ENCODE data around the gene GSTM2.
"Not testable (repeated sequence)": the region's sequence is repeated elsewhere in the genome, so short reads cannot be mapped to it uniquely, and the experiment has no call there.

GSTM2 gene

DNA sequence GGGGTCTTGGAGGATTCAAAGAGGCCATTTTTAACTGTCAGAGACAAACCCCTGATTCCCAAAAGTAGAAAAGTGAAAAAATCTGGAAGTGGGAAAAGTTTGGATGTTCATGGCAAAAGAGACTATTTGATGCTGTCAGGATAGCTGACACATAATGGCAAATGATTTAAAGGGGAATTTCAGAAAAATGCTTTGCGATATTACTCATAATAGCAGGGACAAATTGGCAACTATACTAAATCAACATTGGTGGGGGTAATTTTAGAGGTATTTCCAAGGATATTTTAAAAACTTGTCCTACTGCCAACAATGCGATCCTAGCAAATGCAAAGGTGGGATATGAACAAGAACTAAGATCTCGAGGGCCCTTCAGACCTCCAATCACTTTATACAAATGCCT, 17.2 kb upstream of the GSTM2 start:
- DNase-seq: no peak

DNA sequence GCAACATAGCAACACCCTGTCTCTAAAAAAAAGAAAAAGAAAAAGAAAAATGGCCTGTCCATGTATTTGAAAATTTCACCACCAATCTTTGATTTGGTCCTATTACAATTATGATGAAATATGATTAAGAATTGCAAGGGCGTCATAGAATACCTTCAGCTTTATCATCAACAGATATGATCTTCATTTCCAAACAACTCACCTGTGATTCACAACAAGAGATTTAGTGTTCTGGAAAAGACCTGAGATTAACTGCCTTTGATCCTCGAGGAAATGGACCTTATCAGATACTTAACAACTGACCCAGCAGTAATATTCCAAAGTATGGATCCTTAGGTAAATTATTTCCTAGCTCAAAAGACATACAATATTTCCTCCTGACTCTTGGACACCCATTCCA, 15.5 kb upstream of the GSTM2 start:
- no peak for DNase-seq

DNA sequence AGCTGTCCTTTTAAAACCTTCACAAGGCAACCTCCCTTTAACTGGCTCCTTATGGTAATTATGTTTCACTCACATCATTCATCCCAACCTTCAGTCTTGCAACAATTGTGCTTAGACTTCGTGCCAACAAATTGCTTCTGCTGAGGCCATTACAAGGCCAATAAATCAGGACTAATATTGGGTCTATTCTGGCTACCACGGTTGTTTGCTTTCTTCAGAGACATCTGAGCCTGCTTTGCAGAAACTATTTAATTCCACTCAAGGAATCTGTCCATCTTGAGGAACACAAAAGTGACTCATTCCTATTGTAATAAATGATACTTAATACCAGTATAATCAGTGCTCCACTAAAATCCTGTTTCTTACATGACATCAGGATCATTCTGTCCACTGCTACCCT, 14.6 kb upstream of the GSTM2 start:
- DNase-seq: no peak

DNA sequence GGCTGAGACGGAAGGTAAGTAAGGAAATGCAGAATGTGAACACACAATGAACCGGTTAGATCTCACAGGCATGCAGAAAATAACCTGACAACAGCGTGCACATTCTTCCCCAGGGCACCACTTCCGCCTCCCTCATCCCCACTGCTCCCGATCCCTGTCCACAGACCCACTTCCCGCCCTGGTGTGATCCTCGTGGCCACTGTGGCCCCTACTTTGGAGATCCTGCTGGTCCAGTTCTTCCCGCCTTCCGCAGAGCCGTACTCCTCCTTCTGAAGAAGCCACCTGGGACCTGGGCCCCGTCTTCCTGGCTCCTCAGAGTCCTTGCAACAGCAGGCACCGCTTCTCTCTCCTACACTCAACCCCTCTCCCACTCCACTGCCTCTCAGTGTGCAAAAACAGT, 13.3 kb upstream of the GSTM2 start:
- DNase-seq: no peak

DNA sequence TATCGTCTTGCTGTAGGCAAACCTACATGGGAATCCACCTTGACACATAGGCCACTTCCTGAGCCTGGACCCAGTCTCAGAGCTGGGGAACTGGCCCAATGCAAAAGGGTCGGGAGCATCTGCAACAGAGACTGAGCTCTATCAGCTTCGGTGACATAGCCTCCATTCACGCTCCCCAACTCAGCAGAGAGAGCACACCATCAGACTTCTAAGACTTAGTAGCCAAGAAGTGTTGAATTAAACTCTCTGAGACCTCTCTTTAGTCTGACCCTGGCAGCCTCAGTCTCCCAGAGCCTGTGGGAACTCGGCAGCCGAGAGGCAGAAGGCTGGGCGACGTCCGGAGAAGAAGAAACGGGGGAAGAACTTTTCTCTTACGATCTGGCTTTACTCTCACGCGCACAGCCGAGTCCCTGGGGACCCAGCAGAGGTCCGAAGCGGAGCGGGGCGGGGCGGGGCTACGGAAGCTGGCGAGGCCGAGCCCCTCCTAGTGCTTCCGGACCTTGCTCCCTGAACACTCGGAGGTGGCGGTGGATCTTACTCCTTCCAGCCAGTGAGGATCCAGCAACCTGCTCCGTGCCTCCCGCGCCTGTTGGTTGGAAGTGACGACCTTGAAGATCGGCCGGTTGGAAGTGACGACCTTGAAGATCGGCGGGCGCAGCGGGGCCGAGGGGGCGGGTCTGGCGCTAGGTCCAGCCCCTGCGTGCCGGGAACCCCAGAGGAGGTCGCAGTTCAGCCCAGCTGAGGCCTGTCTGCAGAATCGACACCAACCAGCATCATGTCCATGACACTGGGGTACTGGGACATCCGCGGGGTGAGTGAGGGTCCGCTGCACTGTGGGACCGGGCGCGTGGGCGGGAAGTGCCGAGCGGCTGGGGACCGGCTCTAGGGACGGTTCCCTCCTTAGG, 12.0 kb upstream of the GSTM2 start, which contains the start of gene GSTM4:
Gene GSTM4, plus strand, starts transcription at position 485 of the 905 bp plus-strand sequence. Its CDS starts 291 bp downstream, at position 776.
- DNase-seq: peak; percentile 55

DNA sequence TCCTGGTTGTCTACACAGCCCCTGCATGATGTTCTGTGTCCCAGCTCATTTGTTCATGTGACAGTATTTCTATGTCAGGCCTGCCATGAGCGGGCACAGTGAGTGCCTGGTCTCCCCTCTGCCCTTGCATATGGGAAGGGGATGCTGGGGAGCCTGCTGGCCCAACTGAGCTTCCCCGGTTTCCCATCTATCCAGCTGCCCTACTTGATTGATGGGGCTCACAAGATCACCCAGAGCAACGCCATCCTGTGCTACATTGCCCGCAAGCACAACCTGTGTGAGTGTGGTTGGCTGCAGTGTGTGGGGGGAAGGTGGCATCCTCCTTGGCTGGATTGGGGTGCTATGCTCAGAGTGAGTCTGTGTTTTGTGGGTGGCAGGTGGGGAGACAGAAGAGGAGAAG, 10.5 kb upstream of the GSTM2 start:
- DNase-seq: no peak

DNA sequence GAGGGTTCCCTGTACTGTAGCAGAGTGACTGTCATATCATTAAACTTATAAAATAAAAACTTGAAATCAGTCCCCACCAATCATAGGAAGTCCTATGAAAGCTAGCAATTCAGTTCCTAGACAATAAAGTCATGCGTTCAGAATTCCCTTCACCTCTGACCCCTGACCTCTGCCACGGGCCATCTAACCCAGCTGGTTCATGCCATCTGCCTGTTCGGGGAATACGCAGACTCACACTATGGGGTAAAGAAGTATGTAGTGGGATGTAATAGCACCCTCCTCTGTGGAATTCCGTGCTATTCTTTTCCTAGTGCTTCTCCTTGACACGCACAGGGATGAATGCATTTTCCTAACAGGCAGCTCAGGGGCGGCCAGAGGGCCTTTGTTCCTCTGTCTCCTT, 9.9 kb upstream of the GSTM2 start:
- no peak for DNase-seq

DNA sequence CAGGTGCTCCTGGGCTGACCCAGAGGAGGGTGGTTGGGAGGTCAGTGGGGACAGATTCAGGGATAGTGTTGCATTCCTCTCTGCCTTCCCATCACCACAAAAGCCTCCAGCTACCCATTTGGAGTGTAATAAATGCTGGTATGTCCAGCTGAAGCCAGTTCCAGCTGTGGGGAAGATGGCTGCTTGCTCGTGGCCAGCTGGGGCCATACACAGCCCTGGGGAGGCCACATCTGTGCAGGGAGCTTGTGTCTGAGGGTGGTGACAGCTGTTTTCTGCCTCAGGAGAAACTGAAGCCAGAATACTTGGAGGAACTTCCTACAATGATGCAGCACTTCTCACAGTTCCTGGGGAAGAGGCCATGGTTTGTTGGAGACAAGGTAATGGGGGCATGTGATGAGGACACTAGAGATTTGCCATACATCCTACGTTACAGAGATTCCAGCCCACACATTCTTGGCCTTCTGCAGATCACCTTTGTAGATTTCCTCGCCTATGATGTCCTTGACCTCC, 9.3 kb upstream of the GSTM2 start:
- DNase-seq: no peak

DNA sequence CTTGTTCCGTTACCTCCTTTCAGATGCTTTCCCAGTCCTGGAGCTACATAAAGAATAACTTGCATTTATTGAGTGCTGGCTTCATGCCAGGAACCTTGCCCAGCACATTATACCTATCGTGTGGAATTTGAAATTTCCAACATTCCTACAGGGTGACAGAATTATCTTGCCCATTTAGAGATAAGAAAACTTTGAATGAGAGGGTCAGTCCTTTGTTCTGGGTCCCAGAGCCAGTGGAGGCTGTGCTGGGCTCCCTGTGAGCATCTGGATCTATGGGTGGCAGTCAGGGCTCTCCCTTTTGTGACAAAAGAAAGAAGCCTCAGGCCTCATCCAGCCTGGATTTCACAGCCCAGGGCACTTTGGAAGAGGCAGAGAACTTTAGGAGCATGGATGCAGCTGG, 8.7 kb upstream of the GSTM2 start:
- DNase-seq: no peak

DNA sequence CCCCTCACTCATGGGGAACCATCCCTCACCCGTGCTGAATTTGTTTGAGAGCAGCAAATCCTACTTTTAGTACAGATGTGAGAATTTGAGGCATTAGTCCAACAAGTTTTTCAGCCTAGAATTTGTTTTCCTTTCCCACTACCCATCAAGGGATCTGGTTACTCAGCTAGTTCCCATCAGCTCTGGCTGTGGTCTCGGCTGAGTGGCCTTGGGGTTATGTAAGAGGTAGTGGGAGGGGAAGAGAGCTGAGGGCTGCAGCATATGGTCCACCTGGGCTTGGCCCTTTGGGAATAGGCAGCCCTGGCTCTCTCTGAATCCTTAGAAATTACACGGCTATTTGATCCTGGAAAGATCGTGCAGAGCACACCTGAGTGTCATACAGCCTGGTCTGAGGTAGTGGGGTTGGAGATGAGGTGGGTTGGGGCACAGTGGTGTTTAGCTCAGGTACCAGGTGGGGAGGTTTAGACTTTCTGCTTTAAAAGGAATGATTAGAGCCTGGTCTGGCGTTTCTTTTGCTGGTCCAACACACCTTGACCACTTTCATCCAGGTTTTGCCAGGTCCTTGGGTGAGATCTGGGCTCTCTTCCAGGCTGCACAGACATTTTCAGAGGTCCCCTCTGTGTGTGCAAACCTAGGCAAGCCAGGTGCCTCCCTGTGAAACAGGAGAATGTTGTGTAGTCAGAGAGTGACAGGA, 7.7 kb upstream of the GSTM2 start:
- peak; percentile 4 for DNase-seq

DNA sequence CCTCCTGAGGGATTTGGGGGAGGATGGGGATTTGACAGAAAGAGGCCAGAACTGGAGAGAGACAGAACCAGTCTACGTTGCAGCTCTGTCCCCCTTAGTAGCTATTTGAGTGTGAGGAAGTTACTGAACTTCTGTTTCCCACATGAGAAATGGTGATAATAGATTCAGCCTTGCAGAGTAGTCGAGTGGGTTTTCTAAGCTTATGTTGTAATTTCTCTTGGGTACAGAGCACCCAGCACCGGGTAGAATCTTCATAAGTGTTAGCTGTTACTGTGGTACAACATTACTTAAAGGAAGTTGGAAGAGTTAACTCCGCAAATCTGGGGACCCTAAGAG, 7.2 kb upstream of the GSTM2 start:
- DNase-seq: not testable (repeated sequence)

DNA sequence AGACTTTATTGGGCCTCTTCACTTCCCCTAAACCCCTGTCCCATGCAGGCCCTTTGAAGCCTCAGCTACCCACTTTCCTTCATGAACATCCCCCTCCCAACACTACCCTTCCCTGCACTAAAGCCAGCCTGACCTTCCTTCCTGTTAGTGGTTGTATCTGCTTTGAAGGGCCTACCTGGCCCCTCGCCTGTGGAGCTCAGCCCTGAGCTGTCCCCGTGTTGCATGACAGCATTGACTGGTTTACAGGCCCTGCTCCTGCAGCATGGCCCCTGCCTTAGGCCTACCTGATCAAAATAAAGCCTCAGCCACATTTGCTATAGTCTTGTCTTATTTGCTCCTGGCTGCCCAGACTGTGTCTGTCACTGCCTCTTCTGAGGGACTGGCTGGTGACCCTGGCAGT, 6.5 kb upstream of the GSTM2 start:
- no peak for DNase-seq

DNA sequence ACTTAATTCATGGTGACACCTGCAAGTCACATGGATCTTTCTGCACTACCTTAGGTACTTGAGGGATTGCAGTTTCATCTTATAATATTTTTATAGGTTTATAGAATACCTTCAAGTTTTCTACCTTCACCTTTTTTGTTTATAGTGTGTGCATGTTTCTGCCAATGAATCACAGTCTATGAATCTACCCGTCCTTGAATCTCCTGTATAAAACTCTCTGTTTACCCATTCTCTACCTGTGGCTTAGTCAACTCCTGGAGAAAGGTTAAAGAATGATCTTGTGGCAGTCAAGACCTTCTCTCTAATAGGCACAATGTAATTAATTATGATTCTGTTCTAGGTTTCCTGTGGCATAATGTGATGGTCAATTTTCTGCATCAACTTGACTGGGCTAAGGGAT, 3.2 kb upstream of the GSTM2 start:
- DNase-seq: no peak

DNA sequence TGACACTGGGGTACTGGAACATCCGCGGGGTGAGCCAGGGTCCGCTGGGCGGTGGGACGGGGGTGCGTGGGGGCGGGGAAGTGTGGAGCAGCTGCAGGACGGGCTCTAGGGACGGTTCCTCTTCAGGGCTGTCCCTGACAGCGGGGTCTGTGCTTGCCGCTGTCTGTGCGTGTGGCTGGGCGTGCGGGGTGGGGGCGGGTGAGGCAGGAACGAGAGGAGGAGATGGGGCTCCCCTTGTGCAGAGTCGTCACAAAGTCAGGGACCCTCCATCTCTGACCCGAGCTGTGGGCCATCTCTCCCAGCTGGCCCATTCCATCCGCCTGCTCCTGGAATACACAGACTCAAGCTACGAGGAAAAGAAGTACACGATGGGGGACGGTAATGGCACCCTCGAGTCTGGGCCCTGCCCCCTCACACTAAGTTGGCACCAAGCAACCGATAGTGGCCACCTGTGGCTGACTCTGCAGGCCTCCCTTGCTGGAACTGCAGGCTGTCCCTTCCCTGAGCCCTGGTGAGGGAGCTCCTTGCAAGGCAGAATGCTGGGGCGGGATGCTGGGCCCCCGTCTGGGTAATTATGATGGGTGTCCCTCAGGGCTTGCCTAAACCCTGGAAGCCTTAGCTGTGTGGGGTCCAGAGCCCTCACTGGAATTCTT, 392 bp downstream of the GSTM2 start:
- no peak for DNase-seq

DNA sequence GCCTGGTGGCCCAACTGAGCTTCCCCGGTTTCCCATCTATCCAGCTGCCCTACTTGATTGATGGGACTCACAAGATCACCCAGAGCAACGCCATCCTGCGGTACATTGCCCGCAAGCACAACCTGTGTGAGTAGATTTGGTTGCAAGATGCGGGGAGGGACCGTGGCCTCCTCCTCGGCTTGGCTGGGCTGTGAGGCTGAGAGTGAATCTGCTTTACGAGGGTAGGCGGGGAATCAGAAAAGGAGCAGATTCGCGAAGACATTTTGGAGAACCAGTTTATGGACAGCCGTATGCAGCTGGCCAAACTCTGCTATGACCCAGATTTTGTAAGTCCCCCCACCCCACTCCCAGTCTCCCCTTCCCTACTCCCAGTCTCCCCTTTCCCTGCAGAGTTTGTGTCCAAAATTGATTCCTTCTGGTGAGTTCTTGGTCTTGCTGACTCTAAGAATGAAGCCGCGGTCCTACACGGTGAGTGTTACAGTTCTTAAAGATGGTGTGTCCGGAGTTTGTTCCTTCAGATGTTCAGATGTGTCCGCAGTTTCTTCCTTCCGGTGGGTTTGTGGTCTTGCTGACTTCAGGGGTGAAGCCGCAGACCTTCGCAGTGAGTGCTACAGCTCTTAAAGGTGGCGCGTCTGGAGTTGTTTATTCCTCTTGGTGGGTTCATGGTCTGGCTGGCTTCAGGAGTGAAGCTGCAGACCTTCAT, 1.5 kb downstream of the GSTM2 start:
- no peak for DNase-seq

DNA sequence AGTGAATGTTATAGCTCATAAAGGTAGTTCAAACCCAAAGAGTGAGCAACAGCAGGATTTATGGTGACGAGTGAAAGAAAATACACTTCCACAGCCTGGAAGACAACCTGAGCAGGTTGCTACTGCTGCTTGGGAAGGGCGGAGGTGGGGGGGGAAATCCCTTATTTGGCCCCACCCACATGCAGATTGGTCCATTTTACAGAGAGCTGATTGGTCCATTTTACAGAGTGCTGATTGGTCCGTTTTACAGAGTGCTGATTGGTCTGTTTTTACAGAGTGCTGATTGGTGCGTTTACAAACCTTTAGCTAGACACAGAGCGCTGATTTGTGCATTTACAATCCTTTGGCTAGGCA, 2.1 kb downstream of the GSTM2 start:
- not testable (repeated sequence) for DNase-seq

DNA sequence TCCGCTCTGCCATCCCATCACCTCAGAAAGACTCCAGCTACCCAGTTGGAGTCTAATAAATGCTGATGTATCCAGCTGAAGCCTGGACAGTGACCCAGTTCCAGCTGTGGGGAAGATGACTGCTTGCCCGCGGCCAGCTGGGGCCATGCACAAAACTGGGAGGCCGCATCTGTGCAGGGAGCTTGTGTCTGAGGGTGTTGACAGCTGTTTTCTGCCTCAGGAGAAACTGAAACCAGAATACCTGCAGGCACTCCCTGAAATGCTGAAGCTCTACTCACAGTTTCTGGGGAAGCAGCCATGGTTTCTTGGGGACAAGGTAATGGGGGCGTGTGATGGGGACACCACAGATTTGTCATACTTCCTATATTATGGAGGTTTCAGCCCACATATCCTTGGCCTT, 3.2 kb downstream of the GSTM2 start:
- no peak for DNase-seq

DNA sequence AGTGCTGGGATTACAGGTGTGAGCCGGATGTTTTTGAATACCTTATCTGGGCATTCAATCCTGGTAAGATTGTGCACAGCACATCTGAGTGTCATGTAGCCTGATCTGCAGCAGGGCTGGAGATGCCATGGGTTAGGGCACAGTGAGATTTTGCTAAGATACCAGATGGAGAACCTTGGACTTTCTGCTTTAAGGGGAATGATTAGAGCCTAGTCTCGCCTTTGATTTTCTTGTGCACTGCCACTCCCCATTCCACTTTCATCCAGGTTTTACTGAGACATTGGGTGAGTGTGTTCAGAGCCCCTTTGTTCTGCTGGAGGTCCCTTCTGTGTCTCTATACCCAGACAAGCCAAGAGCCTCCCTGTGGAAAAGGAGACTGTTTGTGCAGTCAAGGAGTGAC, 6.0 kb downstream of the GSTM2 start:
- DNase-seq: not testable (repeated sequence)

DNA sequence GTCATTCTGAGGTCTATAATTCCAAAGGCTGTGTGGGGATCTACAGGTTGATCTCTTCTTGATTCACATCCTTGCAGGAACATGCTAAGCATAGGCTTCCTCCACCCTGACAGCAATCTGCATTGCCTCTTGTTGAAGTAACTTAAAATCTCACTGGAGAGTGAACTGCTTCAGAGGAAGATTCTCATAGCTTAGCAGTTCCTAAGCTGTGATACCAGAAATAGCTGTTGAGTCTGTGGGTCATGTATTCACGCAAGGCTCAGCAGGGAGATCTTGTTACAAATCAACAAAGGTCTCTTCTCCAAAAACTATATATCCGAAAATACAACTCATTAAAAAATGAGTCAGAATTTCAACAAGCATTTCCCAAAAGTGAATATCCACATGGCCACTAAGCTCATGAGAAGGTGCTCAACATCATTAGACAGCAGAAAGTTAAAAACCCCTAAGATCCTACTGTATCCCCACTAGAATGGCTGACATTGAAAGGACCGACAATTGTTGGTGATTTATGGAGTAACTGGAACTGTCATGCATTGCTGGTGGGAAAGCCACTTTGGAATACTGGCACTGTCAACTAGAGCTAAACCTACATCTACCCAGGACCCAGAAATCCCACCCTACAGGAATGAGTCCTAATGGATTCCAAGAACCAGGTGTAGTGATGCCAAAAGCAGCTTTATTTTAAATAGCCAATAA, 9.0 kb downstream of the GSTM2 start:
- not testable (repeated sequence) for DNase-seq

DNA sequence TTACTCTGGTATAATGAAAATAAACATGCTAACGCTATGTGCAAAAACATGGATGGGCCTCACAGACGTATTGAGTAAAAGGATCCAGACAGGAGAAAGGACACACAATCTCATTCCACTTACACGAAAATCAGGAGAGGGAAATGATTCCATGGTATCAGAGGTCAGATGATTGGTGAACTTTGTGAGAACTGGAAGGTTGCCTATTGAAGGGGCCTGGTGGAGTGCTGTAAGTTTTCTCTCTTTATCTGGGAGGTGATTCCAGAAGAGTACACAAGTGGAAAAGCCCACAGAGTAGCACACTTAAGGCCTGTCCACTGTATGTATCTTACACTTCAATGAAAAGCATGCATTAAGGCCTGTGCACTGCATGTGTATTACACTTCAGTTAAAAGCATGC, 9.6 kb downstream of the GSTM2 start:
- DNase-seq: no peak

DNA sequence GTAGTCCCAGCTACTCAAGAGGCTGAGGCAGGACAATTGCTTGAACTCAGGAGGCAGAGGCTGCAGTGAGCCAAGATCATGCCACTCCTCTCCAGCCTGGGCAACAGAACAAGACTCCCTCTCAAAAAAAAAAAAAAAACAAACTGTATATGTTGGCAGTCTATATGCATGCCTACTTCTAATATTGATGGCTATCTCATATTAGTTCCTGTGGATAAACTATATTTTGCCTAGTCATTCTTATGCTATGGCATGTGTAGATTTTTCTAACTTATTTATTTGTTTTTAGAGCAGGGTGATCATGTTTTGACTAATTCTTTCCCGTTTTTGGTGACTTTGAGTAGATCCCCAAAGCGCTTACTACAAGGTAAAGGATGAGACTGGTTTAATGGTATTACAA, 10.8 kb downstream of the GSTM2 start:
- not testable (repeated sequence) for DNase-seq

DNA sequence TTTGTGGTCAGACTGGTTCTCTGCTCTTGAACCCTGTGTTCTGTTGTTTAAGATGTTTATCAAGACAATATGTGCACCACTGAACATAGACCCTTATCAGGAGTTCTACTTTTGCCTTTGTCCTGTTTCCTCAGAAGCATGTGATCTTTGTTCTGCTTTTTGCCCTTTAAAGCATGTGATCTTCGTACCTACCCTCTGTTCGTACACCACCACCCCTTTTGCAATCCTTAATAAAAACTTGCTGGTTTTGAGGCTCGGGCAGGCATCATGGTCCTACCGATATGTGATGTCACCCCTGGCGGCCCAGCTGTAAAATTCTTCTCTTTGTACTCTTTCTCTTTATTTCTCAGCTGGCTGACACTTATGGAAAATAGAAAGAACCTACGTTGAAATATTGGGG, 16.9 kb downstream of the GSTM2 start:
- DNase-seq: not testable (repeated sequence)

All from midbrain (tissue), 1 donor.